Stomach (tissue), 4 donors: ENCODE data around the gene CLSTN1.

Experiments used
- CTCF ChIP-seq, 7 experiments: fragments of 450-650 bp in 4 of 7; fragments of 200-600 bp in 3 of 7; sonication (generic) in 3 of 7; IDR thresholded peaks; one replicate each; pipeline ENCODE4 v1.5.1; 2016 to 2019; ENCODE audit warnings: antibody characterized with exemption in 7 of 7, control low read depth in 2 of 7, mild to moderate bottlenecking in 1 of 7
- EP300 ChIP-seq: sonication (generic); formaldehyde crosslinking; IDR thresholded peaks from one replicate; pipeline ENCODE4 v1.6.1; 2017; ENCODE audit warnings: antibody characterized with exemption
- POLR2A ChIP-seq, 4 donors: fragments of 450-650 bp; IDR thresholded peaks; one replicate each; pipeline ENCODE4 v1.6.1; 2016; ENCODE audit warnings: antibody characterized with exemption in 4 of 4, control low read depth in 2 of 4, mild to moderate bottlenecking in 1 of 4, moderate library complexity in 1 of 4

- TF ChIP-seq CTCF (IDR thresholded peaks at IDR 0.05) (no peak), POLR2A (IDR thresholded peaks at IDR 0.05) (no peak), EP300 (no peak)
Measured at GRCh38 chr1:9807541-9807940, 16.2 kb downstream of the CLSTN1 start.
